Vagina (tissue), 2 donors: ENCODE results near the gene CEBPZOS. TPM values are rescaled to one million over a fixed set of nuclear protein-coding genes. Genes with fewer than 3 reads are reported as not detected.

Source experiments
- DNase-seq, 2 donors: peaks; one replicate each; pipeline ENCODE4 v3.0.0-alpha.2; 2017; ENCODE audit errors: extremely low spot score in 2 of 2
- H3K27ac ChIP-seq: fragments of 200-600 bp; sonication (generic); one replicate; pipeline ENCODE4 v1.5.1; 2019
- H3K27me3 ChIP-seq: fragments of 200-600 bp; sonication (generic); one replicate; pipeline ENCODE4 v1.5.1; 2019
- H3K36me3 ChIP-seq, 2 donors: fragments of 200-600 bp; sonication (generic); one replicate each; pipeline ENCODE4 v1.5.1; 2017 to 2019
- H3K4me1 ChIP-seq: fragments of 200-600 bp; sonication (generic); one replicate; pipeline ENCODE4 v1.5.1; 2019
- H3K4me3 ChIP-seq, 2 donors: fragments of 200-600 bp; sonication (generic); 1 replicate in 1 of 2; 2 replicates in 1 of 2; pipeline ENCODE4 v1.5.1; 2016 to 2019
- H3K9me3 ChIP-seq: fragments of 200-600 bp; sonication (generic); one replicate; pipeline ENCODE4 v1.5.1; 2019
- CTCF ChIP-seq, 3 experiments: fragments of 450-650 bp in 2 of 3; fragments of 200-600 bp in 1 of 3; sonication (generic) in 1 of 3; IDR thresholded peaks; one replicate each; pipeline ENCODE4 v1.5.1; 2017 to 2019; ENCODE audit warnings: antibody characterized with exemption in 3 of 3, mild to moderate bottlenecking in 2 of 3, moderate library complexity in 2 of 3
- POLR2A ChIP-seq, 2 donors: fragments of 450-650 bp; IDR thresholded peaks; one replicate each; pipeline ENCODE4 v1.6.1; 2017; ENCODE audit warnings: antibody characterized with exemption in 2 of 2, mild to moderate bottlenecking in 2 of 2, moderate library complexity in 2 of 2
- POLR2AphosphoS5 ChIP-seq, 2 donors: sonication (generic); formaldehyde crosslinking; IDR thresholded peaks; one replicate each; pipeline ENCODE4 v1.9.0; 2017; ENCODE audit warnings: antibody characterized with exemption in 2 of 2, mild to moderate bottlenecking in 2 of 2, low read depth in 1 of 2; ENCODE audit not compliant: insufficient read depth in 1 of 2
- intact Hi-C: fragments of 100-400 bp; cut with DNase I; formaldehyde crosslinking; loops from one replicate; pipeline ENCODE4 v1.15.1; 2023
- total RNA-seq: library from RNA; depleted of rRNA; stranded (reverse); fragments of >200 nt; gene quantifications from one replicate; pipeline ENCODE4 v1.2.3, GENCODE V29; 2016

Gene CEBPZOS
- total RNA-seq, 1 donor from 2014 or later, result 23.6 TPM

DNA sequence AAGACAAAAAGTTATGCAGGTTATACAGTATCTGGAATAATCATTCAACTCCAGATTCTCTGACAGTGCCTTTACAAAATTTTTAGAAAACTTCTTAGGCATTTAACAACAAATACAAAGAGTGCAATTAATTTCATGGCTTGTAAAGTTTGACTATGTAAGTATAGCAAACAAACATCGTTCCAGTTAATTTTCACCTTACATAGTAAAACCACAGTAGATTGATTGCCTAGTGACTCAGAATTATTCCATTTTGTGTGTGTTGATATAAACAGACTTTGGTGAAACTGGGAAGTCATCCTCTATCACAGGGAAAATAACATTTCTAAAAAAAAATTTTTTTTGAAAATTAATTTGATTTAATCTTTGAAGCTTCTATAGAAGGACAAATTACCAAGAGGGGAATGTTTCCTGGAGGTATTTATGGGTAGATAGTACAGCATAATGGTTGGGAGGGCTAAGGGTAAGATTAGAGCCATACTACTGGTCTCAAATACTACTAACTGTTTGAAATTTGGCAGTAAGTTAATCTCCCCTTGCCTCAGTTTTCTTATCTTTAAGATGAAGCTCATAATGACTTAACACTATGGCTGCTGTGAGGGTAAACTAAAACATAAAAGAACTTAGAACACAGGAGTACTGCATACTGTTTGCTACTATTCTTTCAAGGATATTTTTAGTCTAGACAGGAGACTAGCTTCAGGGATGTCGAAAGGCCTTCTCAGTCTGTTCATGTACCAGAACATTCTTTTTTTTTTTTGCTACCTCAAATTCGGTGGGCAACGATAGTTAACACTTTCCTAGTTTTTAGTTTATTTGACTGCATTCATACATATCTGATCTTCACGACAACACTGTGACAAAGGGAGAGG is 54.8 kb downstream of the CEBPZOS start:
- TF ChIP-seq POLR2AphosphoS5 (IDR thresholded peaks at IDR 0.05; ENCODE audit: insufficient read depth in 1 of 2, low read depth in 1 of 2) (no peak), CTCF (IDR thresholded peaks at IDR 0.05) (no peak), POLR2A (IDR thresholded peaks at IDR 0.05) (no peak)
- no peak overlapping the region for H3K27ac ChIP-seq
- H3K9me3 ChIP-seq, result no peaks in the 10 kb centered on the region
- no peaks in the 10 kb centered on the region for H3K27me3 ChIP-seq
- H3K4me3 ChIP-seq, result no peak overlapping the region
- H3K4me1 ChIP-seq, result no peaks in the 10 kb centered on the region
- intact Hi-C loops, result no loop called here
- no peak for DNase-seq
- H3K36me3 ChIP-seq, result peaks cover 0 to 58% of the 10 kb centered on the region in 2 donors

Other genes starting within 250 kb of the CEBPZOS start
- gene STRN, start 230.0 kb upstream of the CEBPZOS start, total RNA-seq, result 19.4 TPM
- gene HEATR5B, start 112.1 kb upstream of the CEBPZOS start, total RNA-seq, result 38.3 TPM
- 6.1 TPM for gene GPATCH11, start 112.0 kb upstream of the CEBPZOS start, total RNA-seq
- gene EIF2AK2, start 39.5 kb upstream of the CEBPZOS start, total RNA-seq, result 15.2 TPM
- gene SULT6B1, start 7.8 kb upstream of the CEBPZOS start, total RNA-seq, result not detected
- 27.0 TPM for gene CEBPZ, start 35.1 kb downstream of the CEBPZOS start, total RNA-seq
- gene NDUFAF7, start 35.2 kb downstream of the CEBPZOS start, total RNA-seq, result 18.4 TPM
- 38.8 TPM for gene PRKD3, start 128.3 kb downstream of the CEBPZOS start, total RNA-seq
- gene QPCT, start 148.1 kb downstream of the CEBPZOS start, total RNA-seq, result 6.9 TPM